Brain microvascular endothelial cell (primary cell): ENCODE results near the gene TMEM179.

ENCODE experiments used
- DNase-seq: peaks from one replicate; pipeline ENCODE4 v3.0.0-alpha.2; 2020
- H3K27ac ChIP-seq: fragments of 250-450 bp; sonication (Bioruptor Pico); 2 replicates; pipeline ENCODE4 v1.5.1; 2020; ENCODE audit warnings: mild to moderate bottlenecking, moderate library complexity
- H3K27me3 ChIP-seq: fragments of 250-450 bp; sonication (Bioruptor Pico); replicated peaks from 2 replicates; pipeline ENCODE4 v1.5.1; 2020; ENCODE audit warnings: mild to moderate bottlenecking
- H3K36me3 ChIP-seq: fragments of 250-450 bp; sonication (Bioruptor Pico); replicated peaks from 2 replicates; pipeline ENCODE4 v1.5.1; 2020; ENCODE audit warnings: mild to moderate bottlenecking
- H3K4me3 ChIP-seq: 2 replicates; pipeline ENCODE4 v1.5.1; 2011; ENCODE audit warnings: low read depth, mild to moderate bottlenecking, control low read depth, low read length, moderate library complexity
- in situ Hi-C: cut with HindIII; loops from 2 replicates; pipeline ENCODE4 v1.10.0; 2017; ENCODE audit warnings: low sequenced_read_pairs, low pct_ligation_motif_present
- TF ChIP-seq, protein P1 (sequence below): IDR thresholded peaks from 2 replicates; pipeline ENCODE4 v1.5.1; 2011; ENCODE audit warnings: low read depth, mild to moderate bottlenecking, moderate library complexity, low read length, control low read depth, inconsistent platforms; ENCODE audit errors: missing control alignments

TMEM179 gene

DNA sequence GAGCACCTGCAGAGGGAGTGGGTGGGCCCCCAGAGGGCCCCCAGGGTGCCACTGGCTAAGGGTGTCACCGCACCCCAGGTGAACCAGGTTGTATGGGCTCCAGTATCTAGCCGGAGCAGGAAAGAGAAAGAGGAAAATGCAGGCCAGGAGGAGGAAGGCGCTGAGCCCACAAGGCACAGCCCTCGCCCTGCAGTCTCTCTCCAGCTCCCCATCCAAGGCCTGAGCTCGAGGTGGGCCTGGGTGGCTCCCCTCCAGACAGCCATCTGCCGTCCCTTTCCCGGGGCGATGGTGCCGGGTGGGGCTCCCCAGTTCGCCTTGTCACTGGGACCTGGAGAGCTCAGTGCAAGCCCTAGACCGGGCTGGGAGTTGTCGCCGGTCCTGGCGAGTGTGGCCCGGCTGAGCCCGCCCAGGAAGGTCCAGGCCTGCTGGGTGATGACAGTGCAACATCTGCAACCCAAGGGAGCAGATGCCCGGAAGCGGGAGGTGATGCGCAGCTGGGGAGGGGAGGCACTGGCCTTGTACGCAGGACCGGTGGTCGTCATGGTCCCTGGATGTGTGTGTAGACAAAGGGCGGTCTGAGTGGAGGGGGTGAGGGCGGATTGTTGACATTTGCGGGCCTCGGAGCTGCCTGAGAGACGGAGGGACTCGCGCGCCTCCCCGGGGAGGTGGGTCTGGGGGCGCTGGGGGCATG is 716 bp downstream of the TMEM179 start:
- Histone ChIP-seq H3K36me3 (no peaks in the 10 kb centered on the region), H3K27me3 (peaks cover 16% of the 10 kb centered on the region), H3K4me3 (no peak overlapping the region), H3K27ac (no peak overlapping the region)
- TF ChIP-seq, protein P1, sequence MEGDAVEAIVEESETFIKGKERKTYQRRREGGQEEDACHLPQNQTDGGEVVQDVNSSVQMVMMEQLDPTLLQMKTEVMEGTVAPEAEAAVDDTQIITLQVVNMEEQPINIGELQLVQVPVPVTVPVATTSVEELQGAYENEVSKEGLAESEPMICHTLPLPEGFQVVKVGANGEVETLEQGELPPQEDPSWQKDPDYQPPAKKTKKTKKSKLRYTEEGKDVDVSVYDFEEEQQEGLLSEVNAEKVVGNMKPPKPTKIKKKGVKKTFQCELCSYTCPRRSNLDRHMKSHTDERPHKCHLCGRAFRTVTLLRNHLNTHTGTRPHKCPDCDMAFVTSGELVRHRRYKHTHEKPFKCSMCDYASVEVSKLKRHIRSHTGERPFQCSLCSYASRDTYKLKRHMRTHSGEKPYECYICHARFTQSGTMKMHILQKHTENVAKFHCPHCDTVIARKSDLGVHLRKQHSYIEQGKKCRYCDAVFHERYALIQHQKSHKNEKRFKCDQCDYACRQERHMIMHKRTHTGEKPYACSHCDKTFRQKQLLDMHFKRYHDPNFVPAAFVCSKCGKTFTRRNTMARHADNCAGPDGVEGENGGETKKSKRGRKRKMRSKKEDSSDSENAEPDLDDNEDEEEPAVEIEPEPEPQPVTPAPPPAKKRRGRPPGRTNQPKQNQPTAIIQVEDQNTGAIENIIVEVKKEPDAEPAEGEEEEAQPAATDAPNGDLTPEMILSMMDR, result no peak
- in situ Hi-C loops, result no loop called here
- DNase-seq, result no peak

DNA sequence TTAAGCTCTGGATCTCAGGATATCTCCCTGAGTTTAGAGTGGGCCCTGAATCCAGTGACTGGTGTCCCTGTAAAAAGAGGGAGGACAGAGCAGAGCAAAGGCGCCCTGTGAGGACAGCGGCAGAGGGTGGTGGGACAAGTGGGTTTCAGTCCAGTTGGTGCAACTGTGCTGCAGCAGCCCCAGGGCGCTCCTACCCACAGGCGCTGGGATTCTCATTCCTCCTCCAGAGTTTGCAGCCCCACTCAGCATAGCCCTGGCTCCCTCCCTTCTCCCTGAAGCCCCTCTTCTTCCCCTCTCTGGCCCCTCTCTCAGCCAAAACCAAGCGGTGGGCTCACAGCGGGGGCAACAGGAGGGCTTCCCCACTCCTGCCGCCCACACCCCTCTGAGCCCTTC is 1.6 kb downstream of the TMEM179 start:
- in situ Hi-C loops, result no loop called here
- no peak for DNase-seq
- no peak overlapping the region for H3K27ac ChIP-seq
- no peaks in the 10 kb centered on the region for H3K36me3 ChIP-seq
- no peak overlapping the region for H3K4me3 ChIP-seq
- H3K27me3 ChIP-seq, result peaks cover 16% of the 10 kb centered on the region
- TF ChIP-seq, protein P1, result no peak

DNA sequence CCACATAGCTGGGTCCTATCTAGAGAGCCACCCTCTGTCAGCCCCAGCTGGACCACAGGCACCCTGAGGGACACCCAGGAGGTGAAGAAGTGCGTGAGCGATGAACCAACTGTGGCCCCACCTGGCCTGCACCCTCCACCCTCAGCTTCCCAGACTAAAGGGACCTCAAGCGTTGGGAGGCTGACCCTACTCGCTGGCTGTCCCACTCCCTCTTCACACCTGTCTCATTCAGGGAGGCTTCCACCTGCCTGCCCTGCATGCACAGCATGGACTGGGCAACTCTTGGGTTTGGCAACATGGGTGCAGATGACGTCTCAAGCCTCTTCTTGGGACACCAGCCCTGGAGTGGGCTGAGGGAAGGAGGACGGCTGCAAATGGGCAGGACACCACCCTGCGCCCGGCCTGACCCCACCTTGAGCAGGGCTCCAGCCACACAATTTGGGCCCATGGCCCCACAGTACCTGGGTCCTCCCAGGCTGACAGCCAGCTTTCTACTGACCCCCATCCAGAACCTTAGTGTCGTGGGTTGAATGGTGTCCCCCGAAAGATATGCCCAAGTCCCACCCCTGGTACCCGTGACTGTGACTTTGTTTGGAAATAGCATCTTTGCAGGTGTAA is 2.1 kb downstream of the TMEM179 start:
- TF ChIP-seq, protein P1, result no peak
- H3K36me3 ChIP-seq, result no peaks in the 10 kb centered on the region
- H3K4me3 ChIP-seq, result no peak overlapping the region
- in situ Hi-C loops, result no loop called here
- DNase-seq, result no peak
- no peak overlapping the region for H3K27ac ChIP-seq
- H3K27me3 ChIP-seq, result peaks cover 16% of the 10 kb centered on the region

DNA sequence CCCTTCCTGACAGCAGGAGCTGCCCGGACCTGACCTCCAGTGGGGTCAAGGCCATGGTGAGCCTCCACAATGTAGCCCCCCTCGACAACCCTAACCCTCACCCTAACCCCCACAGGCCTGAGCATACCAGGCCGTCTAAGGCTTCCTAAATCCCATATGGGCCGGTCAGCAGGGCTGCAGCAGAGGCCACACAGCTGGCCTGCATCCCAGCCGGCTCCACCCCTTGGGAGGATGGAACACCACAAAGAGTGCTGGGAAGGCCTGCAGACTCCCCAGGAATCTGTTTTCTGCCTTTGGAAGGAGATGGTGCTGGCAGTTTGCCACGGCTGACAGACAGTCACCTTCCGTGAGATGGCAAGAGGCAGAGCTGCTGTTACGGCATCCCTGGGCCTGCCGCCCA is 2.8 kb downstream of the TMEM179 start:
- Histone ChIP-seq H3K27me3 (peaks cover 16% of the 10 kb centered on the region), H3K36me3 (no peaks in the 10 kb centered on the region), H3K27ac (no peak overlapping the region), H3K4me3 (no peak overlapping the region)
- TF ChIP-seq, protein P1, result no peak
- in situ Hi-C loops, result no loop called here
- no peak for DNase-seq

DNA sequence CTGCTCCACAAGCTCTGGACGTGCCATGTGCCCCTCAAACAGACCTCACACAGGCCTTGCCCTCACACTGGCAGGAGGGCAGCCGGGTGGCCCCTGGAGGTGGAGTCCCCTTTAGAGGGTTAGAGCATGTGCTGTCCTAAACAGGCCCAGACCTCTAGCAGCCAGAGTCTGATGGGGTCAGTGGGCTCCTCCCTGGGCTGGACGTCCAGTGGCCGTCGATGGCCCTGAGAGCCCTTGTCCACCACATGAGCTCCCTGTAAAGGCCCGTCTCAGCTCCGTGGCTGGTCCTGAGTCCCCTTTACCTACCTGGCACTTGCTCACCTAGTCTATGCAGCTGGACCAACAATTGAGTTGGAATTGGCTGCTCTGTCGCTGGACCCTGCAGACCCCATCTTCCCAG is 3.8 kb downstream of the TMEM179 start:
- peaks cover 16% of the 10 kb centered on the region for H3K27me3 ChIP-seq
- no peaks in the 10 kb centered on the region for H3K36me3 ChIP-seq
- no peak overlapping the region for H3K4me3 ChIP-seq
- DNase-seq, result no peak
- in situ Hi-C loops, result no loop called here
- TF ChIP-seq, protein P1, result no peak
- H3K27ac ChIP-seq, result no peak overlapping the region
